SK-N-SH (cell line): ENCODE results near the gene LPP. TPM values are rescaled to one million over a fixed set of nuclear protein-coding genes. Genes with fewer than 3 reads are reported as not detected.

Experiments
- CTCF ChIA-PET: fragments of 300-600, 350-600 bp; formaldehyde crosslinking; extraction: SDS; loops from one replicate; lab custom pipeline; 2021; lab: Yijun Ruan, JAX
- POLR2A ChIA-PET: fragments of 350-600 bp; sonication (Branson Sonifier 250); formaldehyde crosslinking; extraction: SDS; loops from one replicate; lab custom pipeline; 2020; ENCODE audit warnings: antibody characterized with exemption, inconsistent platforms; lab: Yijun Ruan, JAX
- DNase-seq: peaks from one replicate; pipeline ENCODE4 v3.0.0; 2012
- H2AFZ ChIP-seq: fragments of 200-600 bp; sonication (generic); 2 replicates; pipeline ENCODE4 v1.8.1; 2016; ENCODE audit warnings: antibody characterized with exemption, mild to moderate bottlenecking, low read depth
- H3F3A ChIP-seq: fragments of 200-600 bp; sonication (generic); replicated peaks from 2 replicates; pipeline ENCODE3; 2016; ENCODE audit warnings: antibody characterized with exemption, mild to moderate bottlenecking; ENCODE audit not compliant: insufficient read depth
- H3K27ac ChIP-seq, 2 experiments: fragments of 200-500 bp in 1 of 2; fragments of 200-600 bp in 1 of 2; sonication (Bioruptor generic) in 1 of 2; sonication (generic), shearing (Covaris generic) in 1 of 2; 2 replicates each; pipeline versions ENCODE4 v1.5.1 to v1.6.1; 2014 to 2016; ENCODE audit warnings: low read depth in 2 of 2, inconsistent platforms in 1 of 2, low read length in 1 of 2, mild to moderate bottlenecking in 1 of 2, mixed read lengths in 1 of 2
- H3K27me3 ChIP-seq: fragments of 200-600 bp; sonication (generic), shearing (Covaris generic); 2 replicates; pipeline ENCODE4 v1.6.1; 2016; ENCODE audit warnings: mixed run types; ENCODE audit not compliant: insufficient read depth
- H3K36me3 ChIP-seq, 2 experiments: fragments of 200-500 bp in 1 of 2; fragments of 200-600 bp in 1 of 2; sonication (Bioruptor generic) in 1 of 2; sonication (generic) in 1 of 2; replicated peaks in 1 of 2; 2 replicates each; pipeline versions ENCODE3 to v1.5.1; 2014 to 2016; ENCODE audit warnings: low read length in 1 of 2, mild to moderate bottlenecking in 1 of 2; ENCODE audit not compliant: insufficient read depth in 2 of 2, control insufficient read depth in 1 of 2
- H3K4me1 ChIP-seq, 2 experiments: fragments of 200-500 bp in 1 of 2; fragments of 200-600 bp in 1 of 2; sonication (Bioruptor generic) in 1 of 2; sonication (generic), shearing (Covaris generic) in 1 of 2; 2 replicates each; pipeline versions ENCODE4 v1.5.1 to v1.6.1; 2014 to 2016; ENCODE audit warnings: low read depth in 1 of 2, low read length in 1 of 2, mixed run types in 1 of 2; ENCODE audit not compliant: insufficient read depth in 2 of 2, control insufficient read depth in 1 of 2
- H3K4me2 ChIP-seq: fragments of 200-600 bp; sonication (generic), shearing (Covaris generic); 2 replicates; pipeline ENCODE4 v1.6.1; 2017; ENCODE audit warnings: mixed run types
- H3K4me3 ChIP-seq, 2 experiments: fragments of 200-500 bp in 1 of 2; fragments of 200-600 bp in 1 of 2; sonication (Bioruptor generic) in 1 of 2; sonication (generic), shearing (Covaris generic) in 1 of 2; 2 replicates each; pipeline versions ENCODE4 v1.5.1 to v1.8.1; 2014 to 2016; ENCODE audit warnings: low read depth in 2 of 2, inconsistent platforms in 1 of 2, low read length in 1 of 2, mild to moderate bottlenecking in 1 of 2, mixed read lengths in 1 of 2, moderate library complexity in 1 of 2
- H3K79me2 ChIP-seq: fragments of 200-600 bp; sonication (generic); 2 replicates; pipeline ENCODE4 v1.8.1; 2017; ENCODE audit warnings: mild to moderate bottlenecking; ENCODE audit not compliant: insufficient read depth
- H3K9ac ChIP-seq: fragments of 200-600 bp; sonication (generic); 2 replicates; pipeline ENCODE4 v1.6.1; 2017; ENCODE audit warnings: mixed run types
- H3K9me2 ChIP-seq: fragments of 200-600 bp; sonication (generic); 2 replicates; pipeline ENCODE4 v1.6.1; 2017; ENCODE audit warnings: mixed run types
- H3K9me3 ChIP-seq: fragments of 200-600 bp; sonication (generic); 2 replicates; pipeline ENCODE4 v1.6.1; 2017; ENCODE audit warnings: mixed run types, mild to moderate bottlenecking, moderate library complexity
- H4K20me1 ChIP-seq: fragments of 200-600 bp; sonication (generic); 2 replicates; pipeline ENCODE4 v1.6.1; 2017; ENCODE audit warnings: mild to moderate bottlenecking, mixed run types; ENCODE audit not compliant: insufficient read depth
- CHD2 ChIP-seq: fragments of 150-350 bp; IDR thresholded peaks from 2 replicates; pipeline ENCODE4 v1.6.1; 2018; ENCODE audit warnings: low read length; ENCODE audit not compliant: partially characterized antibody
- ELF1 ChIP-seq: IDR thresholded peaks from 2 replicates; pipeline ENCODE4 v1.4.0; 2012
- EP300 ChIP-seq, 2 experiments: IDR thresholded peaks; 2 replicates each; pipeline versions ENCODE4 v1.4.0 to v1.6.1; 2012; ENCODE audit warnings: borderline replicate concordance in 1 of 2, low read depth in 1 of 2, low read length in 1 of 2
- EZH2phosphoT487 ChIP-seq: fragments of 200-600 bp; sonication (generic); IDR thresholded peaks from 2 replicates; pipeline ENCODE4 v1.6.1; 2017; ENCODE audit warnings: low read depth, mixed run types, mild to moderate bottlenecking, antibody characterized with exemption, moderate library complexity, borderline replicate concordance
- FOXJ3 ChIP-seq: sonication (generic); formaldehyde crosslinking; IDR thresholded peaks from 2 replicates; pipeline ENCODE4 v1.5.1; 2020; ENCODE audit warnings: mild to moderate bottlenecking, missing genetic modification reagents
- GATA2 ChIP-seq: sonication (generic); formaldehyde crosslinking; IDR thresholded peaks from 2 replicates; pipeline ENCODE4 v1.5.0; 2020; ENCODE audit warnings: mild to moderate bottlenecking, missing genetic modification reagents
- JUND ChIP-seq: IDR thresholded peaks from 2 replicates; pipeline ENCODE4 v1.4.0; 2012
- MEF2A ChIP-seq: IDR thresholded peaks from 2 replicates; pipeline ENCODE4 v1.4.0; 2012; ENCODE audit warnings: low read depth, borderline replicate concordance
- MXI1 ChIP-seq: IDR thresholded peaks from 2 replicates; pipeline ENCODE4 v1.6.1; 2012; ENCODE audit warnings: mild to moderate bottlenecking, low read depth, low read length, improper control_type of control experiment
- NRF1 ChIP-seq: IDR thresholded peaks from 2 replicates; pipeline ENCODE4 v1.6.1; 2012; ENCODE audit warnings: low read depth, mild to moderate bottlenecking, low read length
- RAD21 ChIP-seq: IDR thresholded peaks from 2 replicates; pipeline ENCODE4 v1.6.1; 2012; ENCODE audit warnings: mild to moderate bottlenecking, low read length
- RXRA ChIP-seq: IDR thresholded peaks from 2 replicates; pipeline ENCODE4 v1.4.0; 2012; ENCODE audit warnings: low read depth, mild to moderate bottlenecking, borderline replicate concordance
- SIN3A ChIP-seq: IDR thresholded peaks from 2 replicates; pipeline ENCODE4 v1.6.1; 2012; ENCODE audit warnings: low read depth, mild to moderate bottlenecking, low read length, moderate library complexity, borderline replicate concordance
- SMC3 ChIP-seq: IDR thresholded peaks from 2 replicates; pipeline ENCODE4 v1.6.1; 2012; ENCODE audit warnings: low read depth, low read length, improper control_type of control experiment
- TCF12 ChIP-seq: IDR thresholded peaks from 2 replicates; pipeline ENCODE4 v1.4.0; 2012
- TEAD4 ChIP-seq: IDR thresholded peaks from 2 replicates; pipeline ENCODE4 v1.4.0; 2012; ENCODE audit warnings: mild to moderate bottlenecking, borderline replicate concordance; ENCODE audit not compliant: insufficient read depth
- YY1 ChIP-seq: IDR thresholded peaks from 2 replicates; pipeline ENCODE4 v1.4.0; 2012; ENCODE audit warnings: low read depth, mild to moderate bottlenecking
- WGBS: methylation state at CpG from one replicate; pipeline ENCODE4 v1.1.6; 2017; ENCODE audit warnings: low lambda C conversion rate; 5-methylcytosine and 5-hydroxymethylcytosine counted together
- polyA plus RNA-seq, 3 experiments: library from polyadenylated mRNA; depleted of rRNA; stranded (reverse); fragments of >200 nt; gene quantifications; 2 replicates each; pipeline ENCODE4 v1.2.3, GENCODE V29; 2012
- TF ChIP-seq, protein P1 (sequence below): IDR thresholded peaks from 2 replicates; pipeline ENCODE4 v1.4.0; 2012; ENCODE audit warnings: low read depth, borderline replicate concordance
- TF ChIP-seq, protein P2 (sequence below): fragments of 200-600 bp; sonication (generic); IDR thresholded peaks from 2 replicates; pipeline ENCODE4 v1.6.1; 2017; ENCODE audit warnings: antibody characterized with exemption, mild to moderate bottlenecking, moderate library complexity
- TF ChIP-seq, protein P3 (sequence below): IDR thresholded peaks from 2 replicates; pipeline ENCODE4; 2012
- TF ChIP-seq, protein P4 (sequence below): fragments of 150-350 bp; IDR thresholded peaks from 2 replicates; pipeline ENCODE4 v1.6.1; 2016; ENCODE audit warnings: mild to moderate bottlenecking, low read depth, low read length
- TF ChIP-seq, protein P5 (sequence below): IDR thresholded peaks from 2 replicates; pipeline ENCODE4 v1.4.0; 2012; ENCODE audit warnings: low read depth

LPP gene
- polyA plus RNA-seq, 1 of the 3 experiments (the other 2 are of a cell fraction), result 6.6 TPM

DNA sequence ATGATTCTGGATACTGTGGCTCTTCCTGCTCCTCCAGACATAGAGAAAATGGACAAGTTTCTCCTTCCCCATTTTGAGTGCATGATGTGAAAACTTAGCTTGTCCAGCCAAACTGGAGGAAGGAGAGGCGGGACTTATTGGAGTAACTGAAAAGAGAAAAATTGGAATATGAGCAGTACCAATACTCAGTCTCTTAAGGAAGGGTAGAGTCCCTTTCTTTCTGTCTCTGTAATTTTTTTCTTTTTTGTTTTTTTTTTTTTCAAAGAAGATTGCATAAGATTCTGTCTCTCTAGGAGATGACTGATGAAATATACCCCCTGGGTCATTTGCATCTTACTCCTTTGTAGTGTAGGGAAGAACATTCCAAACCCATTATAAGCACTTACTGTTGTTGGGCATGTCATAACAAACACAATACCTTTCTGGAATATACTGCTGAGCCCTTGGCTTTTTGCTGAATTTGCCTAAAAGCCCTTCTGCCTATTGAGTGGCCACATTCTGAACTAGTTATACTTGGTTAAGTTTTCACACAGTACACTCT lies 519.8 kb downstream of the LPP start:
- no peaks in the 10 kb centered on the region for H3K9me3 ChIP-seq
- H3K4me2 ChIP-seq, result no peak overlapping the region
- 75% methylated on average over 1 of the region's 1 CpG for WGBS
- no peak overlapping the region for H3K9ac ChIP-seq
- CTCF ChIA-PET, result interaction anchor here (1.5 kb wide), 1 partner anchor 933 kb away, joined by 5 read pairs; no protein-coding TSS in a partner anchor
- POLR2A ChIA-PET, result no interaction called here
- H3K79me2 ChIP-seq, result peaks cover 54% of the 10 kb centered on the region; the same call in 1 of the 2 replicates
- TF ChIP-seq TCF12 (no peak), CHD2 (no peak), SMC3 (no peak), EP300 (IDR thresholded peaks at IDR 0.05; ENCODE audit: borderline replicate concordance in 1 of 2, low read depth in 1 of 2, low read length in 1 of 2) (no peak), JUND (no peak), NRF1 (no peak), RXRA (no peak), GATA2 (CRISPR knock-in tag) (no peak), YY1 (no peak), ELF1 (no peak)
- TF ChIP-seq, protein P1, sequence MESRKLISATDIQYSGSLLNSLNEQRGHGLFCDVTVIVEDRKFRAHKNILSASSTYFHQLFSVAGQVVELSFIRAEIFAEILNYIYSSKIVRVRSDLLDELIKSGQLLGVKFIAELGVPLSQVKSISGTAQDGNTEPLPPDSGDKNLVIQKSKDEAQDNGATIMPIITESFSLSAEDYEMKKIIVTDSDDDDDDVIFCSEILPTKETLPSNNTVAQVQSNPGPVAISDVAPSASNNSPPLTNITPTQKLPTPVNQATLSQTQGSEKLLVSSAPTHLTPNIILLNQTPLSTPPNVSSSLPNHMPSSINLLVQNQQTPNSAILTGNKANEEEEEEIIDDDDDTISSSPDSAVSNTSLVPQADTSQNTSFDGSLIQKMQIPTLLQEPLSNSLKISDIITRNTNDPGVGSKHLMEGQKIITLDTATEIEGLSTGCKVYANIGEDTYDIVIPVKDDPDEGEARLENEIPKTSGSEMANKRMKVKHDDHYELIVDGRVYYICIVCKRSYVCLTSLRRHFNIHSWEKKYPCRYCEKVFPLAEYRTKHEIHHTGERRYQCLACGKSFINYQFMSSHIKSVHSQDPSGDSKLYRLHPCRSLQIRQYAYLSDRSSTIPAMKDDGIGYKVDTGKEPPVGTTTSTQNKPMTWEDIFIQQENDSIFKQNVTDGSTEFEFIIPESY, result no peak
- TF ChIP-seq, protein P2, sequence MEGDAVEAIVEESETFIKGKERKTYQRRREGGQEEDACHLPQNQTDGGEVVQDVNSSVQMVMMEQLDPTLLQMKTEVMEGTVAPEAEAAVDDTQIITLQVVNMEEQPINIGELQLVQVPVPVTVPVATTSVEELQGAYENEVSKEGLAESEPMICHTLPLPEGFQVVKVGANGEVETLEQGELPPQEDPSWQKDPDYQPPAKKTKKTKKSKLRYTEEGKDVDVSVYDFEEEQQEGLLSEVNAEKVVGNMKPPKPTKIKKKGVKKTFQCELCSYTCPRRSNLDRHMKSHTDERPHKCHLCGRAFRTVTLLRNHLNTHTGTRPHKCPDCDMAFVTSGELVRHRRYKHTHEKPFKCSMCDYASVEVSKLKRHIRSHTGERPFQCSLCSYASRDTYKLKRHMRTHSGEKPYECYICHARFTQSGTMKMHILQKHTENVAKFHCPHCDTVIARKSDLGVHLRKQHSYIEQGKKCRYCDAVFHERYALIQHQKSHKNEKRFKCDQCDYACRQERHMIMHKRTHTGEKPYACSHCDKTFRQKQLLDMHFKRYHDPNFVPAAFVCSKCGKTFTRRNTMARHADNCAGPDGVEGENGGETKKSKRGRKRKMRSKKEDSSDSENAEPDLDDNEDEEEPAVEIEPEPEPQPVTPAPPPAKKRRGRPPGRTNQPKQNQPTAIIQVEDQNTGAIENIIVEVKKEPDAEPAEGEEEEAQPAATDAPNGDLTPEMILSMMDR, result no peak
- TF ChIP-seq, protein P3, sequence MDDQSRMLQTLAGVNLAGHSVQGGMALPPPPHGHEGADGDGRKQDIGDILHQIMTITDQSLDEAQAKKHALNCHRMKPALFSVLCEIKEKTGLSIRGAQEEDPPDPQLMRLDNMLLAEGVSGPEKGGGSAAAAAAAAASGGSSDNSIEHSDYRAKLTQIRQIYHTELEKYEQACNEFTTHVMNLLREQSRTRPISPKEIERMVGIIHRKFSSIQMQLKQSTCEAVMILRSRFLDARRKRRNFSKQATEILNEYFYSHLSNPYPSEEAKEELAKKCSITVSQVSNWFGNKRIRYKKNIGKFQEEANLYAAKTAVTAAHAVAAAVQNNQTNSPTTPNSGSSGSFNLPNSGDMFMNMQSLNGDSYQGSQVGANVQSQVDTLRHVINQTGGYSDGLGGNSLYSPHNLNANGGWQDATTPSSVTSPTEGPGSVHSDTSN, result no peak
- H3K4me1 ChIP-seq, result peaks cover 0 to 7% of the 10 kb centered on the region in 2 experiments; a peak in 2 of 4 replicates
- no peak overlapping the region for H2AFZ ChIP-seq
- H3K36me3 ChIP-seq, result peaks cover 0 to 15% of the 10 kb centered on the region in 2 experiments
- no peak overlapping the region for H3K27ac ChIP-seq
- H3K27me3 ChIP-seq, result no peaks in the 10 kb centered on the region
- H3F3A ChIP-seq, result no peaks in the 10 kb centered on the region
- H3K4me3 ChIP-seq, result no peak overlapping the region
- H3K9me2 ChIP-seq, result no peaks in the 10 kb centered on the region
- no peak for DNase-seq
- H4K20me1 ChIP-seq, result no peaks in the 10 kb centered on the region

DNA sequence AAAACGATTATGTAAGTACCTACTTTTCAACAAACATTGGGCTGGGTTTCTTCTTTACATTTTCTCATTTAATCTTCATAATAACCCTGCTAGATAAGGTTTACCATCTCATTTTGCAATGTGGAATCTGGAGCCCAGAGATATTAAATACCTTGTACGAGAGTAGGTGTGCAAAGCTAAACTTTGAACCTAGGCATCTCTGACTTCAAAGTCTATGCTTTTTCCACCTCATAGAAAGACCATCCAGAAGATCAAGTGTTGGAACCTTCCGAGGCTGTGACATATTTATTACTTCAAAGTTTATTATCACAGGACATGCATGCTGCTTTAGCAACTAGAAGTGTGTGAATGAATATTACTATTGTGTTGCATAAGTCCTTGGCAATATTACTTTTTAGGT lies 520.6 kb downstream of the LPP start:
- WGBS, result 59% methylated on average over 3 of the region's 3 CpGs
- CTCF ChIA-PET, result interaction anchor here (1.5 kb wide), 1 partner anchor 934 kb away, joined by 5 read pairs; no protein-coding TSS in a partner anchor
- H3K79me2 ChIP-seq, result peaks cover 57% of the 10 kb centered on the region; the same call in 1 of the 2 replicates
- H3K27ac ChIP-seq, result no peak overlapping the region
- no peak for DNase-seq
- H3K4me2 ChIP-seq, result no peak overlapping the region
- H3F3A ChIP-seq, result no peaks in the 10 kb centered on the region
- peaks cover 0 to 9% of the 10 kb centered on the region in 2 experiments; a peak in 2 of 4 replicates for H3K4me1 ChIP-seq
- H2AFZ ChIP-seq, result no peak overlapping the region
- no peak overlapping the region for H3K4me3 ChIP-seq
- no peak overlapping the region for H3K9ac ChIP-seq
- no peaks in the 10 kb centered on the region for H3K27me3 ChIP-seq
- H4K20me1 ChIP-seq, result no peaks in the 10 kb centered on the region
- POLR2A ChIA-PET, result no interaction called here
- H3K36me3 ChIP-seq, result peaks cover 0 to 15% of the 10 kb centered on the region in 2 experiments
- no peaks in the 10 kb centered on the region for H3K9me3 ChIP-seq
- no peaks in the 10 kb centered on the region for H3K9me2 ChIP-seq
- no peak for TF ChIP-seq SIN3A
- TF ChIP-seq MXI1, result no peak
- no peak for TF ChIP-seq RAD21
- TF ChIP-seq MEF2A, result no peak
- TF ChIP-seq, protein P3, result no peak
- TF ChIP-seq, protein P4, sequence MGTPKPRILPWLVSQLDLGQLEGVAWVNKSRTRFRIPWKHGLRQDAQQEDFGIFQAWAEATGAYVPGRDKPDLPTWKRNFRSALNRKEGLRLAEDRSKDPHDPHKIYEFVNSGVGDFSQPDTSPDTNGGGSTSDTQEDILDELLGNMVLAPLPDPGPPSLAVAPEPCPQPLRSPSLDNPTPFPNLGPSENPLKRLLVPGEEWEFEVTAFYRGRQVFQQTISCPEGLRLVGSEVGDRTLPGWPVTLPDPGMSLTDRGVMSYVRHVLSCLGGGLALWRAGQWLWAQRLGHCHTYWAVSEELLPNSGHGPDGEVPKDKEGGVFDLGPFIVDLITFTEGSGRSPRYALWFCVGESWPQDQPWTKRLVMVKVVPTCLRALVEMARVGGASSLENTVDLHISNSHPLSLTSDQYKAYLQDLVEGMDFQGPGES, result no peak
- no peak for TF ChIP-seq TEAD4
- TF ChIP-seq EZH2phosphoT487, result no peak
- TF ChIP-seq, protein P5, sequence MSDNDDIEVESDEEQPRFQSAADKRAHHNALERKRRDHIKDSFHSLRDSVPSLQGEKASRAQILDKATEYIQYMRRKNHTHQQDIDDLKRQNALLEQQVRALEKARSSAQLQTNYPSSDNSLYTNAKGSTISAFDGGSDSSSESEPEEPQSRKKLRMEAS, result no peak
- TF ChIP-seq FOXJ3 (CRISPR knock-in tag), result no peak
